SHP77 treated with DMSO at 0.1 percent for 48 hours (cell line): ENCODE results near the gene AKAP9.
"Not testable (repeated sequence)": the region's sequence is repeated elsewhere in the genome, so short reads cannot be mapped to it uniquely, and the experiment has no call there.

Experiments used
- DNase-seq: peaks from one replicate; lab custom pipeline; 2025; lab: John Stamatoyannopoulos, UW

Gene AKAP9

GRCh38 chr7:92134271-92135051 is 193.8 kb downstream of the AKAP9 start, which contains the start of gene CYP51A1:
TSS of gene CYP51A1 (minus strand) at chr7:92134477. CDS start at chr7:92134364, 113 bp downstream.
- DNase-seq: peak; percentile 70

GRCh38 chr7:92135052-92135889 is 194.6 kb downstream of the AKAP9 start:
- DNase-seq: no peak

GRCh38 chr7:92137557-92137956 is 196.9 kb downstream of the AKAP9 start:
- DNase-seq: no peak

- DNase-seq: no peak
These were observed 200.5 kb downstream of the AKAP9 start for GRCh38 chr7:92141161-92141560.

GRCh38 chr7:92142791-92143190 is 202.1 kb downstream of the AKAP9 start:
- DNase-seq: not testable (repeated sequence)

- not testable (repeated sequence) for DNase-seq
These were observed 202.7 kb downstream of the AKAP9 start for GRCh38 chr7:92143192-92143880.

GRCh38 chr7:92149736-92150239 is 209.1 kb downstream of the AKAP9 start:
- no peak for DNase-seq

GRCh38 chr7:92150450-92151017 is 209.9 kb downstream of the AKAP9 start:
- DNase-seq: no peak

- no peak for DNase-seq
These were observed 214.6 kb downstream of the AKAP9 start for GRCh38 chr7:92155108-92155739.

GRCh38 chr7:92156990-92157389 is 216.3 kb downstream of the AKAP9 start:
- no peak for DNase-seq

GRCh38 chr7:92158660-92159575 is 218.3 kb downstream of the AKAP9 start:
- no peak for DNase-seq
